EH (cell line): ENCODE data around the gene PROX2.

Experiments
- DNase-seq: peaks from one replicate; pipeline ENCODE4 v3.0.0-alpha.2; 2015; ENCODE audit warnings: low read depth

The PROX2 gene

GRCh38 chr14:74909501-74909900 is 33.6 kb upstream of the PROX2 start:
- DNase-seq = no peak

GRCh38 chr14:74908861-74909341 is 33.0 kb upstream of the PROX2 start:
- no peak for DNase-seq

- DNase-seq = peak; percentile 28
Observed at GRCh38 chr14:74907744-74908143, 31.8 kb upstream of the PROX2 start.

- DNase-seq = peak; percentile 4
Observed at GRCh38 chr14:74906925-74907521, 31.1 kb upstream of the PROX2 start.

- peak; percentile 60 for DNase-seq
Observed at GRCh38 chr14:74905595-74906142, 29.7 kb upstream of the PROX2 start.

- no peak for DNase-seq
Observed at GRCh38 chr14:74904635-74905503, 28.9 kb upstream of the PROX2 start.

- no peak for DNase-seq
Observed at GRCh38 chr14:74902941-74903705, 27.2 kb upstream of the PROX2 start.

GRCh38 chr14:74898694-74899093 is 22.7 kb upstream of the PROX2 start:
- DNase-seq = no peak

- no peak for DNase-seq
Observed at GRCh38 chr14:74898083-74898482, 22.1 kb upstream of the PROX2 start.

GRCh38 chr14:74897642-74898041 is 21.7 kb upstream of the PROX2 start:
- no peak for DNase-seq

GRCh38 chr14:74896400-74896799 is 20.5 kb upstream of the PROX2 start:
- no peak for DNase-seq

GRCh38 chr14:74893614-74894091 is 17.7 kb upstream of the PROX2 start:
- no peak for DNase-seq

GRCh38 chr14:74892745-74893144 is 16.8 kb upstream of the PROX2 start:
- DNase-seq = no peak

- DNase-seq = peak; percentile 28
Observed at GRCh38 chr14:74891870-74892269, 15.9 kb upstream of the PROX2 start.

- no peak for DNase-seq
Observed at GRCh38 chr14:74890262-74890661, 14.3 kb upstream of the PROX2 start.

- DNase-seq = peak; percentile 57
Observed at GRCh38 chr14:74888164-74889158, 12.5 kb upstream of the PROX2 start.

GRCh38 chr14:74886001-74886400 is 10.1 kb upstream of the PROX2 start:
- DNase-seq = peak; percentile 97

- DNase-seq = peak; percentile 54
Observed at GRCh38 chr14:74882103-74882920, 6.4 kb upstream of the PROX2 start.

- DNase-seq = peak; percentile 83
Observed at GRCh38 chr14:74881431-74882102, 5.6 kb upstream of the PROX2 start, which contains the start of gene DLST. Gene DLST, plus strand, starts transcription at chr14:74881916. Its CDS starts 38 bp downstream, at chr14:74881954.
